Camera-type eye (tissue), 1 donor: ENCODE measurements around the gene HAL. TPM values are rescaled to one million over a fixed set of nuclear protein-coding genes. Genes with fewer than 3 reads are reported as not detected.

ENCODE experiments used
- total RNA-seq: library from RNA; depleted of rRNA; stranded (reverse); fragments of >200 nt; gene quantifications from one replicate; pipeline ENCODE4 v1.2.3, GENCODE V29; 2014

HAL gene
- total RNA-seq = 0.49 TPM

DNA sequence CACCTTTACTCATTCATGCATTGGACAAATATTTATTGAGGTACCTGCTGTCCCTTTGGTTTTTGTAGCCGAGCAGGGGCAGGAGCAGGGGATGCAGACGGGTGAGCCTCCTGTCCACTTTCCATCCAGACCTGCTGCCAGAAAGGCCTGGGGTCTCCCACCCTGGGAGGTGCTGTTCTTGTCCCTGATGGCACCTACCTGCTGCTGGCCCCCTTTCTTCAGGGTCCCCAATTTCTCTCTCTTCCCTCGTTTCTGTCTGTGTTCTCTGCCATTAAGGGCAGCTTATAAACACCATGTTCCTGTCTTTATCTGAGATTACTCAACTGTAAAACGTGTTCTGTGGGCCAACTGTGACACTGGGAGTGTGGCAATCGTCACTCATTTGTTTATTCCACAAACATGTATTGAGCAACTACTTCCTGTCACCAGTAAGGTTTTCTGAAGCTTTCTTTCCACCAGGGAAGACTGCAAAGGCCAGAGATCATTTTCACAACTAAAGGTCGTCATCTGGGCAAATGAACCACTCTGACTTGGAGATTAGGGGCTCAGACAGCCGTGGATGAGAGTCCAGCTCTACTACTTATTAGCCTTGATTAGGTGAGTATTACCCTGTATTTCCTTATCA lies at the start of gene HAL:
TSS of gene HAL (minus strand) at position 311 of the 625 bp plus-strand sequence. CDS start 434 bp downstream, outside the sequence.

GRCh38 chr12:96035283-96036236 lies 39.4 kb upstream of the HAL start, which contains the start of gene LTA4H:
TSS of gene LTA4H (minus strand) at chr12:96035587. CDS start at chr12:96035519, 68 bp downstream.

GRCh38 chr12:95943330-95943842 lies 52.8 kb downstream of the HAL start, which contains the start of gene AMDHD1:
TSS of gene AMDHD1 (plus strand) at chr12:95943331. CDS start at chr12:95943399, 68 bp downstream.

DNA sequence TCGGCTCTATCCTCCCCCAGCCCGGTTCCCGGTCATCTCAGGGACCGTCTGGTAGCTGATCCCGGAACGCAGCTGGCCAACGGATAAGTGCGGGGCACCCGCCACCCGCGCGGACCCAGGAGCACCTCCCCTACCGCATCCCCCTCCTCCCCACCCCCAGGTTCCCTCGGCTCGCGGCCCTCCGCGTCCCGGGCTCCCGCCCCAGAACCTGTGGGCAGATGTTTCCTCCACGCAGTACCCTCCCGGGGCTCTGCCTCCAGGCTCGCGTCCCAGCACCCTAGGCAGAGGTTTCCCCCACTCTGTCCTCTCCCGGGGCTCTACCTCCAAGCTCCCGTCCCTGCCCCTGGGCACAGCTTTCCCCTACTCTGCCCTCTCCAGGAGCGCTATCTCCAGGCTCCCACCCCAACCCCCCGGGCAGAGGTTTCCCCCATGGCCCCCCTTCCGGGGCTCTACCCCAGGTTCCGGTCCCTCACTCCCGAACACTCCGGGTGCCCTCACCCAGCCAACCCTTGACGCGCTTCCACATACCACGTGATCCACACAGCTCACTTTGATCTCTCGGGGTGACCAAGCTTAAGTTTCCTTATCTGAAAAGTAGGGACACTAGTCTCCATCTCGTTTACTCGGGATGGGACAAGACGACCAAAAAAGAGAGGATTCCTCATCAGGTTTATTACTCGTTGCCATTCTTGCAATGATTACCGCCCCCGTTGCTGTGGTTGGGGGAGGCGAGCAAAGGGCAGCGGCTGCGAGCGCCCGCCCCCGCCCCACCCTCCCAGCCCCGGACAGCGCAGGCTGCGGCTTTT lies 53.4 kb downstream of the HAL start, which contains the start of gene CCDC38:
TSS of gene CCDC38 (minus strand) at position 91 of the 806 bp plus-strand sequence. CDS start 6,105 bp downstream, outside the sequence.

Other genes with a start within 250 kb of the HAL start
- 23.0 TPM for gene NTN4, start 205.6 kb downstream of the HAL start, total RNA-seq
- 19.1 TPM for gene SNRPF, start 137.4 kb downstream of the HAL start, total RNA-seq
- gene CCDC38, start 53.7 kb downstream of the HAL start, total RNA-seq = 0.27 TPM
- 5.8 TPM for gene AMDHD1, start 53.0 kb downstream of the HAL start, total RNA-seq
- gene LTA4H, start 39.2 kb upstream of the HAL start, total RNA-seq = 93.3 TPM
- gene ELK3, start 198.0 kb upstream of the HAL start, total RNA-seq = 25.6 TPM